ENCODE measurements around the gene SEMA6B. TPM values are rescaled to one million over a fixed set of nuclear protein-coding genes. Genes with fewer than 3 reads are reported as not detected.

SEMA6B gene
- total RNA-seq, 1 experiment from 2014 or later: 5.7 TPM

- no peak overlapping the region for H3K27ac ChIP-seq (ENCODE audit: low read length)
- no peak for ATAC-seq
- ChIA-PET CTCF (no interaction called here), POLR2A (no interaction called here)
- no peaks in the 10 kb centered on the region for H3K27me3 ChIP-seq (ENCODE audit: control insufficient read depth, insufficient read depth, low read length)
- no TSS peak for BruUV-seq (replicated peaks)
- no peaks in the 10 kb centered on the region for H3K36me3 ChIP-seq (ENCODE audit: control insufficient read depth, insufficient read depth, low read length)
- in situ Hi-C loops (cut with HindIII; ENCODE audit: low pct_unique_long_range_greater_than_20kb, low sequenced_read_pairs) (no loop called here), intact Hi-C loops (cut with micrococcal nuclease; ENCODE audit: unreplicated experiment) (no loop called here)
- no peaks in the 10 kb centered on the region for H3K9me3 ChIP-seq (ENCODE audit: control insufficient read depth, insufficient read depth, low read depth, low read length)
- no peak overlapping the region for H3K4me3 ChIP-seq (ENCODE audit: low read depth in 2 of 2, low read length in 2 of 2)
- DNase-seq (ENCODE audit: low read depth, low spot score): no peak
- H3K4me1 ChIP-seq (ENCODE audit: control insufficient read depth, insufficient read depth, low read length): no peaks in the 10 kb centered on the region
- TF ChIP-seq SIN3A (IDR thresholded peaks at IDR 0.05; ENCODE audit: borderline replicate concordance, insufficient read depth, low read depth, low read length) (no peak), TCF7L2 (IDR thresholded peaks at IDR 0.05; ENCODE audit: low read depth, low read length) (no peak), POLR2AphosphoS5 (IDR thresholded peaks at IDR 0.05; ENCODE audit: low read depth, low read length) (no peak)
- TF ChIP-seq, protein P1, sequence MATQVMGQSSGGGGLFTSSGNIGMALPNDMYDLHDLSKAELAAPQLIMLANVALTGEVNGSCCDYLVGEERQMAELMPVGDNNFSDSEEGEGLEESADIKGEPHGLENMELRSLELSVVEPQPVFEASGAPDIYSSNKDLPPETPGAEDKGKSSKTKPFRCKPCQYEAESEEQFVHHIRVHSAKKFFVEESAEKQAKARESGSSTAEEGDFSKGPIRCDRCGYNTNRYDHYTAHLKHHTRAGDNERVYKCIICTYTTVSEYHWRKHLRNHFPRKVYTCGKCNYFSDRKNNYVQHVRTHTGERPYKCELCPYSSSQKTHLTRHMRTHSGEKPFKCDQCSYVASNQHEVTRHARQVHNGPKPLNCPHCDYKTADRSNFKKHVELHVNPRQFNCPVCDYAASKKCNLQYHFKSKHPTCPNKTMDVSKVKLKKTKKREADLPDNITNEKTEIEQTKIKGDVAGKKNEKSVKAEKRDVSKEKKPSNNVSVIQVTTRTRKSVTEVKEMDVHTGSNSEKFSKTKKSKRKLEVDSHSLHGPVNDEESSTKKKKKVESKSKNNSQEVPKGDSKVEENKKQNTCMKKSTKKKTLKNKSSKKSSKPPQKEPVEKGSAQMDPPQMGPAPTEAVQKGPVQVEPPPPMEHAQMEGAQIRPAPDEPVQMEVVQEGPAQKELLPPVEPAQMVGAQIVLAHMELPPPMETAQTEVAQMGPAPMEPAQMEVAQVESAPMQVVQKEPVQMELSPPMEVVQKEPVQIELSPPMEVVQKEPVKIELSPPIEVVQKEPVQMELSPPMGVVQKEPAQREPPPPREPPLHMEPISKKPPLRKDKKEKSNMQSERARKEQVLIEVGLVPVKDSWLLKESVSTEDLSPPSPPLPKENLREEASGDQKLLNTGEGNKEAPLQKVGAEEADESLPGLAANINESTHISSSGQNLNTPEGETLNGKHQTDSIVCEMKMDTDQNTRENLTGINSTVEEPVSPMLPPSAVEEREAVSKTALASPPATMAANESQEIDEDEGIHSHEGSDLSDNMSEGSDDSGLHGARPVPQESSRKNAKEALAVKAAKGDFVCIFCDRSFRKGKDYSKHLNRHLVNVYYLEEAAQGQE (IDR thresholded peaks at IDR 0.05; ENCODE audit: insufficient read depth in 1 of 2, low read depth in 2 of 2, low read length in 1 of 2): no peak
- TF ChIP-seq, protein P2, sequence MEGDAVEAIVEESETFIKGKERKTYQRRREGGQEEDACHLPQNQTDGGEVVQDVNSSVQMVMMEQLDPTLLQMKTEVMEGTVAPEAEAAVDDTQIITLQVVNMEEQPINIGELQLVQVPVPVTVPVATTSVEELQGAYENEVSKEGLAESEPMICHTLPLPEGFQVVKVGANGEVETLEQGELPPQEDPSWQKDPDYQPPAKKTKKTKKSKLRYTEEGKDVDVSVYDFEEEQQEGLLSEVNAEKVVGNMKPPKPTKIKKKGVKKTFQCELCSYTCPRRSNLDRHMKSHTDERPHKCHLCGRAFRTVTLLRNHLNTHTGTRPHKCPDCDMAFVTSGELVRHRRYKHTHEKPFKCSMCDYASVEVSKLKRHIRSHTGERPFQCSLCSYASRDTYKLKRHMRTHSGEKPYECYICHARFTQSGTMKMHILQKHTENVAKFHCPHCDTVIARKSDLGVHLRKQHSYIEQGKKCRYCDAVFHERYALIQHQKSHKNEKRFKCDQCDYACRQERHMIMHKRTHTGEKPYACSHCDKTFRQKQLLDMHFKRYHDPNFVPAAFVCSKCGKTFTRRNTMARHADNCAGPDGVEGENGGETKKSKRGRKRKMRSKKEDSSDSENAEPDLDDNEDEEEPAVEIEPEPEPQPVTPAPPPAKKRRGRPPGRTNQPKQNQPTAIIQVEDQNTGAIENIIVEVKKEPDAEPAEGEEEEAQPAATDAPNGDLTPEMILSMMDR (IDR thresholded peaks at IDR 0.05): no peak
Measured at GRCh38 chr19:4550479-4551050, 8.9 kb downstream of the SEMA6B start.

DNA sequence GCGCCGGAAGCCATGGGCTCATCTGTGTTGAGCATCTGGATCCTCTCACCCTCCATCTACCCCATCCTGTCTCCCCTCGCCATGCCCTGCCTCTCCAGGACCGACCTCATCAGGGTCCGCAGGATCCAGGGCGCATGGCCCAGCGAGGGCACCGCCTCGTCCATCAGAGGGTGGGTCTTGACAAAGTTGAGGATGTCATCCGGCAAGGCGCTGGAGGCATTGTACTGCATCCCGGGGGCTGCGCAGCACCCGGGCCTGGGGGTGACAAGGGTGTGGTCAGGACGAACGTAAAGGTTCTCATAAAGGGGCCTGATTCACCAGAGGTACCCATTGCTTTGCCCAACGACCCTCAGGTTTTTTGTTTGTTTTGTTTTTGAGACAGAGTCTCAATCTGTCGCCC lies 9.5 kb downstream of the SEMA6B start:
- in situ Hi-C loops (cut with HindIII; ENCODE audit: low pct_unique_long_range_greater_than_20kb, low sequenced_read_pairs) (no loop called here), intact Hi-C loops (cut with micrococcal nuclease; ENCODE audit: unreplicated experiment) (no loop called here)
- no peaks in the 10 kb centered on the region for H3K9me3 ChIP-seq (ENCODE audit: control insufficient read depth, insufficient read depth, low read depth, low read length)
- POLR2A ChIA-PET: no interaction called here
- no peak for ATAC-seq
- TF ChIP-seq POLR2AphosphoS5 (IDR thresholded peaks at IDR 0.05; ENCODE audit: low read depth, low read length) (no peak), SIN3A (IDR thresholded peaks at IDR 0.05; ENCODE audit: borderline replicate concordance, insufficient read depth, low read depth, low read length) (no peak), TCF7L2 (IDR thresholded peaks at IDR 0.05; ENCODE audit: low read depth, low read length) (no peak)
- TF ChIP-seq, protein P2 (IDR thresholded peaks at IDR 0.05): no peak
- TF ChIP-seq, protein P1 (IDR thresholded peaks at IDR 0.05; ENCODE audit: insufficient read depth in 1 of 2, low read depth in 2 of 2, low read length in 1 of 2): no peak
- H3K27me3 ChIP-seq (ENCODE audit: control insufficient read depth, insufficient read depth, low read length): no peaks in the 10 kb centered on the region
- no peak overlapping the region for H3K27ac ChIP-seq (ENCODE audit: low read length)
- no peak overlapping the region for H3K4me3 ChIP-seq (ENCODE audit: low read depth in 2 of 2, low read length in 2 of 2)
- H3K36me3 ChIP-seq (ENCODE audit: control insufficient read depth, insufficient read depth, low read length): no peaks in the 10 kb centered on the region
- BruUV-seq (replicated peaks): no TSS peak
- no peaks in the 10 kb centered on the region for H3K4me1 ChIP-seq (ENCODE audit: control insufficient read depth, insufficient read depth, low read length)
- CTCF ChIA-PET: no interaction called here
- no peak for DNase-seq (ENCODE audit: low read depth, low spot score)

Measured in Panc1 (cell line).